H1 (cell line): ENCODE data around the gene FRMPD4. TPM values are rescaled to one million over a fixed set of nuclear protein-coding genes. Genes with fewer than 3 reads are reported as not detected.

Experiments
- CBX5 ChIP-seq: fragments of 300-800, 300-1000 bp; sonication (generic); IDR thresholded peaks from 2 replicates; pipeline ENCODE4 v1.7.1; 2016; ENCODE audit warnings: antibody characterized with exemption, low read length, low read depth
- EP300 ChIP-seq, 2 experiments: IDR thresholded peaks; 1 replicate in 1 of 2; 2 replicates in 1 of 2; pipeline ENCODE4 v1.6.1; 2011 to 2012; ENCODE audit warnings: low read depth in 2 of 2, low read length in 2 of 2, mild to moderate bottlenecking in 2 of 2, borderline replicate concordance in 1 of 2, inconsistent platforms in 1 of 2, moderate library complexity in 1 of 2
- FOSL1 ChIP-seq: IDR thresholded peaks from 2 replicates; pipeline ENCODE4 v1.6.1; 2011; ENCODE audit warnings: mild to moderate bottlenecking, low read depth, low read length, moderate library complexity; ENCODE audit not compliant: insufficient read depth
- MAFK ChIP-seq: IDR thresholded peaks from 2 replicates; pipeline ENCODE4 v1.6.1; 2012; ENCODE audit warnings: low read depth, mild to moderate bottlenecking, improper control_type of control experiment, low read length
- RAD21 ChIP-seq, 2 experiments: IDR thresholded peaks in 1 of 2; conservative IDR thresholded peaks in 1 of 2; 2 replicates each; pipeline ENCODE4 v1.6.1; 2011; ENCODE audit warnings: low read depth in 2 of 2, low read length in 2 of 2, improper control_type of control experiment in 1 of 2, inconsistent platforms in 1 of 2, mild to moderate bottlenecking in 1 of 2, moderate library complexity in 1 of 2
- TAF1 ChIP-seq: IDR thresholded peaks from 2 replicates; pipeline ENCODE4 v1.6.1; 2011; ENCODE audit warnings: mild to moderate bottlenecking, low read depth, low read length
- polyA plus RNA-seq, 7 experiments: library from polyadenylated mRNA; depleted of rRNA in 3 of 7; stranded (reverse) in 5 of 7; unstranded in 2 of 7; fragments of >200 nt in 5 of 7; fragments of 200-250 nt in 2 of 7; gene quantifications; 1 replicate in 5 of 7; 2 replicates in 1 of 7; 4 replicates in 1 of 7; pipeline versions ENCODE4 v1.2.1 to v1.2.3, GENCODE V29; 2011 to 2013; ENCODE audit warnings: missing spikeins in 2 of 7, mixed read lengths in 2 of 7
- total RNA-seq: library from RNA; stranded (reverse); fragmentation: NEBNext Ultra II Directional; extraction: Animal tissue kit (Norgen Biotek cat#: 25700); gene quantifications from 2 replicates; pipeline ENCODE4 v1.2.1, GENCODE V29; 2021
- TF ChIP-seq, protein P1 (sequence below): fragments of 300-600 bp; sonication (generic); IDR thresholded peaks from 2 replicates; pipeline ENCODE4 v1.7.1; 2012; ENCODE audit warnings: low read length, moderate library complexity, mild to moderate bottlenecking, inconsistent platforms; ENCODE audit not compliant: insufficient replicate concordance

Gene FRMPD4
- total and polyA plus RNA-seq, 2 of the 8 experiments (the other 6 are each of a cell fraction or from before 2014, with no cell fraction given): 0.02 to 0.37 TPM

DNA sequence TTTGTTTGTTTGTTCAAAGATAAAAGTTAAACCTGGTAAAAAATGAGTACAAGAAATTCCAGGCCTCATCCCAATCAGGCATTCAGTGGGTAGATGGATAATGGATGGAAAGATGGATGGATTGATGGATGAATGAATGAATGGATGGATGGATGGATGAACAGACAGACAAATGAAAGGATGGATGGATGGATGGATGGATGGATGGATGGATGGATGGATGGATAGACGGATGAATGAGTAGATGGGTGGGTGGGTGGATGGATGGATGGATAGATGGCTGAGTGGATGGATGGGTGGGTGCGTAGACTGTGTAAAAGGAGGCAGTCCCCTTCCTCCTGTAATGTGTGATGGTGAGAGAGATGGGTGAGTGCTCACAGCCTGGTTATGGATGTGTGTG, 206.7 kb downstream of the FRMPD4 start (continued):
- TF ChIP-seq, protein P1, sequence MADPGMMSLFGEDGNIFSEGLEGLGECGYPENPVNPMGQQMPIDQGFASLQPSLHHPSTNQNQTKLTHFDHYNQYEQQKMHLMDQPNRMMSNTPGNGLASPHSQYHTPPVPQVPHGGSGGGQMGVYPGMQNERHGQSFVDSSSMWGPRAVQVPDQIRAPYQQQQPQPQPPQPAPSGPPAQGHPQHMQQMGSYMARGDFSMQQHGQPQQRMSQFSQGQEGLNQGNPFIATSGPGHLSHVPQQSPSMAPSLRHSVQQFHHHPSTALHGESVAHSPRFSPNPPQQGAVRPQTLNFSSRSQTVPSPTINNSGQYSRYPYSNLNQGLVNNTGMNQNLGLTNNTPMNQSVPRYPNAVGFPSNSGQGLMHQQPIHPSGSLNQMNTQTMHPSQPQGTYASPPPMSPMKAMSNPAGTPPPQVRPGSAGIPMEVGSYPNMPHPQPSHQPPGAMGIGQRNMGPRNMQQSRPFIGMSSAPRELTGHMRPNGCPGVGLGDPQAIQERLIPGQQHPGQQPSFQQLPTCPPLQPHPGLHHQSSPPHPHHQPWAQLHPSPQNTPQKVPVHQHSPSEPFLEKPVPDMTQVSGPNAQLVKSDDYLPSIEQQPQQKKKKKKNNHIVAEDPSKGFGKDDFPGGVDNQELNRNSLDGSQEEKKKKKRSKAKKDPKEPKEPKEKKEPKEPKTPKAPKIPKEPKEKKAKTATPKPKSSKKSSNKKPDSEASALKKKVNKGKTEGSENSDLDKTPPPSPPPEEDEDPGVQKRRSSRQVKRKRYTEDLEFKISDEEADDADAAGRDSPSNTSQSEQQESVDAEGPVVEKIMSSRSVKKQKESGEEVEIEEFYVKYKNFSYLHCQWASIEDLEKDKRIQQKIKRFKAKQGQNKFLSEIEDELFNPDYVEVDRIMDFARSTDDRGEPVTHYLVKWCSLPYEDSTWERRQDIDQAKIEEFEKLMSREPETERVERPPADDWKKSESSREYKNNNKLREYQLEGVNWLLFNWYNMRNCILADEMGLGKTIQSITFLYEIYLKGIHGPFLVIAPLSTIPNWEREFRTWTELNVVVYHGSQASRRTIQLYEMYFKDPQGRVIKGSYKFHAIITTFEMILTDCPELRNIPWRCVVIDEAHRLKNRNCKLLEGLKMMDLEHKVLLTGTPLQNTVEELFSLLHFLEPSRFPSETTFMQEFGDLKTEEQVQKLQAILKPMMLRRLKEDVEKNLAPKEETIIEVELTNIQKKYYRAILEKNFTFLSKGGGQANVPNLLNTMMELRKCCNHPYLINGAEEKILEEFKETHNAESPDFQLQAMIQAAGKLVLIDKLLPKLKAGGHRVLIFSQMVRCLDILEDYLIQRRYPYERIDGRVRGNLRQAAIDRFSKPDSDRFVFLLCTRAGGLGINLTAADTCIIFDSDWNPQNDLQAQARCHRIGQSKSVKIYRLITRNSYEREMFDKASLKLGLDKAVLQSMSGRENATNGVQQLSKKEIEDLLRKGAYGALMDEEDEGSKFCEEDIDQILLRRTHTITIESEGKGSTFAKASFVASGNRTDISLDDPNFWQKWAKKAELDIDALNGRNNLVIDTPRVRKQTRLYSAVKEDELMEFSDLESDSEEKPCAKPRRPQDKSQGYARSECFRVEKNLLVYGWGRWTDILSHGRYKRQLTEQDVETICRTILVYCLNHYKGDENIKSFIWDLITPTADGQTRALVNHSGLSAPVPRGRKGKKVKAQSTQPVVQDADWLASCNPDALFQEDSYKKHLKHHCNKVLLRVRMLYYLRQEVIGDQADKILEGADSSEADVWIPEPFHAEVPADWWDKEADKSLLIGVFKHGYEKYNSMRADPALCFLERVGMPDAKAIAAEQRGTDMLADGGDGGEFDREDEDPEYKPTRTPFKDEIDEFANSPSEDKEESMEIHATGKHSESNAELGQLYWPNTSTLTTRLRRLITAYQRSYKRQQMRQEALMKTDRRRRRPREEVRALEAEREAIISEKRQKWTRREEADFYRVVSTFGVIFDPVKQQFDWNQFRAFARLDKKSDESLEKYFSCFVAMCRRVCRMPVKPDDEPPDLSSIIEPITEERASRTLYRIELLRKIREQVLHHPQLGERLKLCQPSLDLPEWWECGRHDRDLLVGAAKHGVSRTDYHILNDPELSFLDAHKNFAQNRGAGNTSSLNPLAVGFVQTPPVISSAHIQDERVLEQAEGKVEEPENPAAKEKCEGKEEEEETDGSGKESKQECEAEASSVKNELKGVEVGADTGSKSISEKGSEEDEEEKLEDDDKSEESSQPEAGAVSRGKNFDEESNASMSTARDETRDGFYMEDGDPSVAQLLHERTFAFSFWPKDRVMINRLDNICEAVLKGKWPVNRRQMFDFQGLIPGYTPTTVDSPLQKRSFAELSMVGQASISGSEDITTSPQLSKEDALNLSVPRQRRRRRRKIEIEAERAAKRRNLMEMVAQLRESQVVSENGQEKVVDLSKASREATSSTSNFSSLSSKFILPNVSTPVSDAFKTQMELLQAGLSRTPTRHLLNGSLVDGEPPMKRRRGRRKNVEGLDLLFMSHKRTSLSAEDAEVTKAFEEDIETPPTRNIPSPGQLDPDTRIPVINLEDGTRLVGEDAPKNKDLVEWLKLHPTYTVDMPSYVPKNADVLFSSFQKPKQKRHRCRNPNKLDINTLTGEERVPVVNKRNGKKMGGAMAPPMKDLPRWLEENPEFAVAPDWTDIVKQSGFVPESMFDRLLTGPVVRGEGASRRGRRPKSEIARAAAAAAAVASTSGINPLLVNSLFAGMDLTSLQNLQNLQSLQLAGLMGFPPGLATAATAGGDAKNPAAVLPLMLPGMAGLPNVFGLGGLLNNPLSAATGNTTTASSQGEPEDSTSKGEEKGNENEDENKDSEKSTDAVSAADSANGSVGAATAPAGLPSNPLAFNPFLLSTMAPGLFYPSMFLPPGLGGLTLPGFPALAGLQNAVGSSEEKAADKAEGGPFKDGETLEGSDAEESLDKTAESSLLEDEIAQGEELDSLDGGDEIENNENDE: no peak
- TF ChIP-seq FOSL1 (no peak), CBX5 (no peak), TAF1 (no peak), RAD21 (IDR thresholded peaks at IDR 0.05 in 1 of 2, conservative IDR thresholded peaks at IDR 0.05 in 1 of 2; ENCODE audit: low read depth in 2 of 2, low read length in 2 of 2) (no peak), EP300 (IDR thresholded peaks at IDR 0.05; ENCODE audit: borderline replicate concordance in 1 of 2, low read depth in 2 of 2, low read length in 2 of 2) (no peak), MAFK (no peak)
